Glutamatergic neuron (in vitro differentiated cells): ENCODE results near the gene C15orf39. TPM values are rescaled to one million over a fixed set of nuclear protein-coding genes. Genes with fewer than 3 reads are reported as not detected.

Source experiments
- DNase-seq: peaks from one replicate; pipeline ENCODE4 v3.0.0; 2022
- H3K27ac Mint-ChIP-seq: one replicate; pipeline ENCODE4 v1.8.0; 2020; ENCODE audit warnings: mild to moderate bottlenecking, mixed read lengths, inconsistent platforms; ENCODE audit not compliant: unreplicated experiment
- H3K27me3 Mint-ChIP-seq: one replicate; pipeline ENCODE4 v1.8.0; 2020; ENCODE audit warnings: mild to moderate bottlenecking, moderate library complexity, mixed read lengths, inconsistent platforms; ENCODE audit not compliant: unreplicated experiment
- H3K36me3 Mint-ChIP-seq: one replicate; pipeline ENCODE4 v1.8.0; 2020; ENCODE audit warnings: mild to moderate bottlenecking, mixed read lengths, inconsistent platforms; ENCODE audit not compliant: unreplicated experiment
- H3K4me1 Mint-ChIP-seq: one replicate; pipeline ENCODE4 v1.8.0; 2020; ENCODE audit warnings: mild to moderate bottlenecking, low read depth, mixed read lengths, inconsistent platforms; ENCODE audit not compliant: unreplicated experiment
- H3K4me3 Mint-ChIP-seq: one replicate; pipeline ENCODE4 v1.8.0; 2020; ENCODE audit warnings: mild to moderate bottlenecking, mixed read lengths, inconsistent platforms; ENCODE audit not compliant: unreplicated experiment
- H3K9me3 Mint-ChIP-seq: one replicate; pipeline ENCODE4 v1.8.0; 2020; ENCODE audit warnings: mild to moderate bottlenecking, moderate library complexity, mixed read lengths, inconsistent platforms; ENCODE audit not compliant: unreplicated experiment
- total RNA-seq: library from RNA; stranded (reverse); fragmentation: NEBNext Ultra II Directional; extraction: Animal tissue kit (Norgen Biotek cat#: 25700); gene quantifications from one replicate; pipeline ENCODE4 v1.2.1, GENCODE V29; 2021; ENCODE audit not compliant: unreplicated experiment
- TF ChIP-seq, protein P1 (sequence below): fragments of 200-600 bp; sonication (generic); IDR thresholded peaks from one replicate; pipeline ENCODE4 v1.5.0; 2021; ENCODE audit not compliant: partially characterized antibody, unreplicated experiment

The C15orf39 gene
- total RNA-seq, 1 donor from 2014 or later = 9.0 TPM

DNA sequence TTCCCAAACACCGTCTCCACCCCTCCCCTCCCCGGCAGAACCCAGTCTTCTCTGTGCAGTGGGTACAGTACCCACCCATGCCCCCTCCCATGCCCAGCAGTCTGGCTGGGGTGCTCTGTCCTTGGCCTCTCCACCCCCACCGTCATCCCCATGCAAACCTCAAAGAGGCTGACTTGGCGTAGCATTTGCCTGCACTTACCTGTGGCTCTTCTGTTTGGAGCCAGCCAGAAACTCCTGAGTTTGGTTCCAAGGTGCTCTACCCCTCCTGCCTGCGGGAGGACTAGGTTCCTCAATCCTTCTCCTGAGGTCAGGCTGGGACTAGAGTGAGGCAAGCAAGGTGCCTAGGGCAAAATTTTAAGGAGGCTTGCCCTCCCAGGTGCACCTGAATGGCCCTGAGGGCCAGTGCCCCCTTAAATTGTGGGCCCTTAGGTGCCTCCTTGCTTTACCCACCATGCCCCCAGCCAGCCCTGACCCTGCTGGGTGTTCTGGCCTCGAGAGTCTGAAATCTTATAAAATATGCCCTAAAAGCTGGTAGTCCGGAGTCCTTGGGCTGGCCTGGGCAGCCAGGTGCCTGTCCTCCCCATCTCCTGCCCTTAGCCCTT, 47.1 kb upstream of the C15orf39 start:
- Mint-ChIP-seq H3K9me3 (no peaks in the 10 kb centered on the region), H3K4me1 (no peaks in the 10 kb centered on the region), H3K4me3 (no peak overlapping the region), H3K27me3 (peaks cover 2% of the 10 kb centered on the region), H3K36me3 (peaks cover 18% of the 10 kb centered on the region), H3K27ac (no peak overlapping the region)
- DNase-seq = no peak
- TF ChIP-seq, protein P1, sequence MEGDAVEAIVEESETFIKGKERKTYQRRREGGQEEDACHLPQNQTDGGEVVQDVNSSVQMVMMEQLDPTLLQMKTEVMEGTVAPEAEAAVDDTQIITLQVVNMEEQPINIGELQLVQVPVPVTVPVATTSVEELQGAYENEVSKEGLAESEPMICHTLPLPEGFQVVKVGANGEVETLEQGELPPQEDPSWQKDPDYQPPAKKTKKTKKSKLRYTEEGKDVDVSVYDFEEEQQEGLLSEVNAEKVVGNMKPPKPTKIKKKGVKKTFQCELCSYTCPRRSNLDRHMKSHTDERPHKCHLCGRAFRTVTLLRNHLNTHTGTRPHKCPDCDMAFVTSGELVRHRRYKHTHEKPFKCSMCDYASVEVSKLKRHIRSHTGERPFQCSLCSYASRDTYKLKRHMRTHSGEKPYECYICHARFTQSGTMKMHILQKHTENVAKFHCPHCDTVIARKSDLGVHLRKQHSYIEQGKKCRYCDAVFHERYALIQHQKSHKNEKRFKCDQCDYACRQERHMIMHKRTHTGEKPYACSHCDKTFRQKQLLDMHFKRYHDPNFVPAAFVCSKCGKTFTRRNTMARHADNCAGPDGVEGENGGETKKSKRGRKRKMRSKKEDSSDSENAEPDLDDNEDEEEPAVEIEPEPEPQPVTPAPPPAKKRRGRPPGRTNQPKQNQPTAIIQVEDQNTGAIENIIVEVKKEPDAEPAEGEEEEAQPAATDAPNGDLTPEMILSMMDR = no peak

DNA sequence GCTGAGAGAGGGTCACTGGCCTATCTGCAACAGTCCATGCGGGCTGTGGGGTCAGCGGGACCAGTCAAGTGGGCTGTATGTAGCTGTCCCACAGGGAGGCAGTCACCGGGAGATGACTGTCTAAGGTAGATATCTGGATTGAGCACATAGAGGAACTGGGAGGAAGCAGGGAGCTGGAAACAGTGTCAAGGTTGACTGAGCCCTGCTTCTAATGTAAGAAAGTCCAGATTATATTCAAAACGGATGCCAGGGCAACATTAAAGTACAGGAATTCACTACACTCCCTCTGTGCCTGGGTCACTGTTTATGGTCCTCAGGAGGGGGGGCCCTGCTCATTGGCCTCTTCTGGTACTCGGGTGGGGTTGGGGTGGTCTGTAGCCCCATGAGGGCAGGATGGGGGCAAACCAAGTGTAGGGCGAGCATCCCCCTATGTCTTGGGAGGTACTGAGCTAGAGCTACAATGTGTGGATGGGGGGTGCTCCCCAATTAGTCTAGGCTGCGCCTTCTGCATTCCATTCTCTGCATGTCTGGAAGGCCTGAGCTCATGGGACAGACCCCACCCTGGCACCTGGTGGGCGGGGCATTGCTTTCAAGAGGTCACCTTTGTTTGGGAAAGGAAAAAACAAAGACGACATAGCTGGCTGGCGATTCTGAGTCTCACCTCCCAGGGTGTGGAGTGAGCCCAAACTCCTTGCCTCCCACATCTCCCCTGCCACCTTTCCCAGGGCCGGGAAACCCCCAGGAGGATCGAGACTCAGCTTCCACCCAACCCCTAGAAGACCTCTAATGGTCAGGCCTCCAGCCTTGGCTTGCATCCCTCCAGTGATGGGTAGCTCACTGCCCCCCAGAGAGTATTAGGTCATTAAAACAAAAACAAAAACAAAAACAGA, 45.1 kb upstream of the C15orf39 start:
- H3K4me3 Mint-ChIP-seq = no peak overlapping the region
- TF ChIP-seq, protein P1 = no peak
- no peaks in the 10 kb centered on the region for H3K4me1 Mint-ChIP-seq
- peaks cover 7% of the 10 kb centered on the region for H3K36me3 Mint-ChIP-seq
- H3K27me3 Mint-ChIP-seq = peaks cover 2% of the 10 kb centered on the region
- DNase-seq = no peak
- H3K27ac Mint-ChIP-seq = no peak overlapping the region
- no peaks in the 10 kb centered on the region for H3K9me3 Mint-ChIP-seq

GRCh38 chr15:75158402-75158801, 43.3 kb upstream of the C15orf39 start:
- peaks cover 5% of the 10 kb centered on the region for H3K36me3 Mint-ChIP-seq
- H3K27me3 Mint-ChIP-seq = peaks cover 2% of the 10 kb centered on the region
- no peaks in the 10 kb centered on the region for H3K4me1 Mint-ChIP-seq
- H3K27ac Mint-ChIP-seq = no peak overlapping the region
- H3K4me3 Mint-ChIP-seq = no peak overlapping the region
- no peaks in the 10 kb centered on the region for H3K9me3 Mint-ChIP-seq
- DNase-seq = no peak
- TF ChIP-seq, protein P1 = no peak

- DNase-seq = no peak
- Mint-ChIP-seq H3K9me3 (no peaks in the 10 kb centered on the region), H3K27me3 (peaks cover 2% of the 10 kb centered on the region), H3K4me3 (no peak overlapping the region), H3K36me3 (no peaks in the 10 kb centered on the region), H3K4me1 (no peaks in the 10 kb centered on the region), H3K27ac (peak overlapping the region; percentile 53)
- TF ChIP-seq, protein P1 = no peak
These were observed 42.4 kb upstream of the C15orf39 start for GRCh38 chr15:75159244-75159643.
